Caco-2 (cell line): ENCODE results near the gene LAP3. TPM values are rescaled to one million over a fixed set of nuclear protein-coding genes. Genes with fewer than 3 reads are reported as not detected.
A peak's percentile ranks its signal among the peaks of the same experiment; 100 is the strongest.

Experiments used
- BruUV-seq: library from RNA; stranded (reverse); fragments of 400-500 nt; replicated peaks from 2 replicates; lab custom pipeline; 2021; lab: Mats Ljungman, UMichigan
- CTCF ChIA-PET: fragments of 300-600 bp; sonication (Branson Sonifier 250); formaldehyde crosslinking; loops from one replicate; lab custom pipeline; 2022; ENCODE audit warnings: antibody characterized with exemption; lab: Charles Lee
- POLR2A ChIA-PET: fragments of 300-600 bp; sonication (Branson Sonifier 250); formaldehyde crosslinking; loops from one replicate; lab custom pipeline; 2022; ENCODE audit warnings: antibody characterized with exemption; lab: Charles Lee
- DNase-seq, 2 experiments: peaks; one replicate each; pipeline versions ENCODE4 v3.0.0 to v3.0.0-alpha.2; 2020 to 2022
- H3K27me3 ChIP-seq: replicated peaks from 2 replicates; pipeline ENCODE4 v1.6.0; 2011; ENCODE audit warnings: low read length; ENCODE audit not compliant: control insufficient read depth, insufficient read depth
- H3K36me3 ChIP-seq: 2 replicates; pipeline ENCODE4 v1.5.1; 2011; ENCODE audit warnings: low read length; ENCODE audit not compliant: control insufficient read depth, insufficient read depth
- H3K4me1 ChIP-seq: fragments of 250-450 bp; sonication (Bioruptor Pico); 2 replicates; pipeline ENCODE4 v1.5.1; 2020; ENCODE audit warnings: mild to moderate bottlenecking
- H3K4me3 ChIP-seq: 2 replicates; pipeline ENCODE4 v1.5.1; 2011; ENCODE audit warnings: low read depth, mild to moderate bottlenecking, control low read depth, low read length
- H3K9me3 ChIP-seq: fragments of 250-450 bp; sonication (Bioruptor Pico); 2 replicates; pipeline ENCODE4 v1.5.1; 2020; ENCODE audit warnings: mild to moderate bottlenecking, moderate library complexity
- H3K27ac Mint-ChIP-seq: one replicate; pipeline ENCODE4 v1.8.0; 2022; ENCODE audit warnings: mixed read lengths; ENCODE audit not compliant: unreplicated experiment
- H3K27me3 Mint-ChIP-seq: one replicate; pipeline ENCODE4 v1.8.0; 2022; ENCODE audit warnings: mixed read lengths; ENCODE audit not compliant: insufficient read depth, unreplicated experiment
- H3K36me3 Mint-ChIP-seq: one replicate; pipeline ENCODE4 v1.8.0; 2022; ENCODE audit warnings: mild to moderate bottlenecking, mixed read lengths; ENCODE audit not compliant: insufficient read depth, unreplicated experiment
- H3K4me1 Mint-ChIP-seq: one replicate; pipeline ENCODE4 v1.8.0; 2022; ENCODE audit warnings: low read depth, mixed read lengths; ENCODE audit not compliant: unreplicated experiment
- H3K4me3 Mint-ChIP-seq: one replicate; pipeline ENCODE4 v1.8.0; 2022; ENCODE audit warnings: mild to moderate bottlenecking, moderate library complexity, mixed read lengths; ENCODE audit not compliant: unreplicated experiment
- H3K9me3 Mint-ChIP-seq: one replicate; pipeline ENCODE4 v1.8.0; 2022; ENCODE audit warnings: mixed read lengths; ENCODE audit not compliant: unreplicated experiment
- CTCF ChIP-seq, 2 experiments: fragments of 200-600 bp in 1 of 2; IDR thresholded peaks; 1 replicate in 1 of 2; 2 replicates in 1 of 2; pipeline versions ENCODE4 v1.5.1 to v1.8.0; 2011 to 2022; ENCODE audit warnings: antibody characterized with exemption in 1 of 2, control low read depth in 1 of 2, inconsistent platforms in 1 of 2, low read depth in 1 of 2, low read length in 1 of 2, mild to moderate bottlenecking in 1 of 2, moderate library complexity in 1 of 2; ENCODE audit not compliant: insufficient read depth in 1 of 2, severe bottlenecking in 1 of 2, unreplicated experiment in 1 of 2
- intact Hi-C: fragments of 100-400 bp; cut with micrococcal nuclease; formaldehyde crosslinking; loops from one replicate; pipeline ENCODE4 v1.10.0; 2022; ENCODE audit not compliant: unreplicated experiment
- total RNA-seq: library from RNA; stranded (reverse); gene quantifications from 2 replicates; pipeline ENCODE4 v1.2.3, GENCODE V29; 2022

LAP3 gene
- total RNA-seq, 1 experiment from 2014 or later: 62.7 TPM

- no peaks in the 10 kb centered on the region; the same call in 1 of the 2 replicates for H3K36me3 ChIP-seq
- intact Hi-C loops: loop anchor here (5.0 kb wide), 1 partner anchor 207 kb away; no protein-coding TSS in a partner anchor
Measured at GRCh38 chr4:17599826-17600225, 22.8 kb downstream of the LAP3 start.

DNA sequence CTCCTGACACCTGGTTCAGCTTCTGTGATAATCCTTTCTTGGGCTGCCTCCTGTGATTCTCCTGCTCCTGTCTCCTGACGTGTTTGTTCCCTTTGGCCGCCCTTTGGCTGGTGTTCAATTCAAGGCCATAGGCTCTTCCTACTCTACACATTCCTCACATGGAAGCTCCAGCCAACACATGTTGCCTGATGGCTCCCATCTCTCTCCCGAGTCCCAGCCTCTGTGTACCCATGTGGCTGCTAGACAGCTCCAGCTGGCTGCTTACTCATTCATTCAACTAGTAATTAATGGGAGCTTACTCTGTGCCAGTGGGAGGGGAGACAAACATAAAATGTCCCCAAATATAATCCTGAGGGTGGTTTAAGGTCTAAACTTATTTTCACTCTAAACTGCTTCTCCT lies 28.2 kb downstream of the LAP3 start:
- H3K27me3 Mint-ChIP-seq: no peaks in the 10 kb centered on the region
- TF ChIP-seq CTCF (IDR thresholded peaks at IDR 0.05; ENCODE audit: insufficient read depth in 1 of 2, low read depth in 1 of 2, low read length in 1 of 2, severe bottlenecking in 1 of 2, unreplicated experiment in 1 of 2): no peak
- H3K4me1 Mint-ChIP-seq: no peaks in the 10 kb centered on the region
- Histone ChIP-seq H3K36me3 (no peaks in the 10 kb centered on the region), H3K4me3 (no peak overlapping the region), H3K9me3 (no peaks in the 10 kb centered on the region), H3K4me1 (no peaks in the 10 kb centered on the region), H3K27me3 (no peaks in the 10 kb centered on the region)
- DNase-seq: no peak
- intact Hi-C loops: no loop called here
- peaks cover 8% of the 10 kb centered on the region for H3K36me3 Mint-ChIP-seq
- BruUV-seq: no TSS peak
- H3K27ac Mint-ChIP-seq: no peak overlapping the region
- H3K4me3 Mint-ChIP-seq: no peak overlapping the region
- POLR2A ChIA-PET: no interaction called here
- CTCF ChIA-PET: no interaction called here
- H3K9me3 Mint-ChIP-seq: no peaks in the 10 kb centered on the region

More at GRCh38 chr4:17599826-17600225, 22.8 kb downstream of the LAP3 start:
- TF ChIP-seq CTCF (IDR thresholded peaks at IDR 0.05; ENCODE audit: insufficient read depth in 1 of 2, low read depth in 1 of 2, low read length in 1 of 2, severe bottlenecking in 1 of 2, unreplicated experiment in 1 of 2): no peak
- H3K4me1 Mint-ChIP-seq: no peaks in the 10 kb centered on the region
- Histone ChIP-seq H3K4me1 (no peaks in the 10 kb centered on the region), H3K27me3 (no peaks in the 10 kb centered on the region), H3K4me3 (no peak overlapping the region), H3K9me3 (no peaks in the 10 kb centered on the region)
- ChIA-PET POLR2A (no interaction called here), CTCF (interaction anchor here (0.6 to 0.7 kb wide), 2 partner anchors 11 to 1820 kb away, joined by 3 read pairs; no protein-coding TSS in a partner anchor)
- H3K27ac Mint-ChIP-seq: no peak overlapping the region
- H3K27me3 Mint-ChIP-seq: no peaks in the 10 kb centered on the region
- H3K4me3 Mint-ChIP-seq: no peak overlapping the region
- BruUV-seq: no TSS peak
- H3K9me3 Mint-ChIP-seq: no peaks in the 10 kb centered on the region
- peaks cover 13% of the 10 kb centered on the region for H3K36me3 Mint-ChIP-seq
- no peak for DNase-seq

- ChIA-PET CTCF (interaction anchor here (0.6 to 1.5 kb wide), 3 partner anchors 9 to 69 kb away, joined by 4 to 7 read pairs (median 4); no protein-coding TSS in a partner anchor), POLR2A (interaction anchor here (0.6 to 1.7 kb wide), 5 partner anchors 10 to 1389 kb away, joined by 3 to 7 read pairs (median 4); partner anchors contain the start of genes DCAF16 and NCAPG)
- TF ChIP-seq CTCF (IDR thresholded peaks at IDR 0.05; ENCODE audit: insufficient read depth in 1 of 2, low read depth in 1 of 2, low read length in 1 of 2, severe bottlenecking in 1 of 2, unreplicated experiment in 1 of 2): no peak
- Mint-ChIP-seq H3K27me3 (no peaks in the 10 kb centered on the region), H3K36me3 (peaks cover 27% of the 10 kb centered on the region), H3K27ac (peak overlapping the region; percentile 98), H3K4me3 (peak overlapping the region; percentile 97), H3K9me3 (no peaks in the 10 kb centered on the region), H3K4me1 (no peaks in the 10 kb centered on the region)
- TSS peak; percentile 93 for BruUV-seq
- DNase-seq: no peak
- intact Hi-C loops: loop anchor here (1.0 kb wide), 2 partner anchors 17 to 37 kb away; partner anchors contain the start of gene LAP3
- Histone ChIP-seq H3K4me3 (peak overlapping the region; percentile 85), H3K27me3 (no peaks in the 10 kb centered on the region), H3K4me1 (peaks cover 7% of the 10 kb centered on the region; the same call in 1 of the 2 replicates), H3K9me3 (no peaks in the 10 kb centered on the region), H3K36me3 (peaks cover 1% of the 10 kb centered on the region; the same call in 1 of the 2 replicates)
Measured at GRCh38 chr4:17613761-17614415, 36.9 kb downstream of the LAP3 start.
